Central memory CD4-positive, alpha-beta T cell (primary cell): Measurements from ENCODE around the gene ST14.

Experiments
- DNase-seq: peaks from one replicate; pipeline ENCODE4 v3.0.0; 2022

The ST14 gene

DNA sequence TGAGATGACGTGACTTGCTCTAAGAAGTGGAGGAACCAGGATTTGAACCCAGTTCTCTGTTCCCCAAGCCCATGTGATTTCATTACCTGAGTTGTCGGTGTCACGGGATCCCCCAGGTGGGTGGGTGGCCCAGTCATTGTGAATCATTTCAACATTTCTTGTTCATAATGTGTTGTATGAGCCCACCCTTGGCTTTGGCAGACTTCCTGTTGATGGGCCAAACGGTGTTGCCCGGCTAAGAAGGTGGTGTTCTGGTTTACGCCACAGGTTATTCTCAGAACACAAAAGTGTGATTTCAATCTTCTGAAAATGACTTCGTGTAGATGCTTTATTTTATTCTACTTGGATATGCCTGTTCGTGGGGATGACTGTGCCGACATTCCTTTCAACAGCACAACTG is 21.6 kb upstream of the ST14 start:
- DNase-seq, result no peak

DNA sequence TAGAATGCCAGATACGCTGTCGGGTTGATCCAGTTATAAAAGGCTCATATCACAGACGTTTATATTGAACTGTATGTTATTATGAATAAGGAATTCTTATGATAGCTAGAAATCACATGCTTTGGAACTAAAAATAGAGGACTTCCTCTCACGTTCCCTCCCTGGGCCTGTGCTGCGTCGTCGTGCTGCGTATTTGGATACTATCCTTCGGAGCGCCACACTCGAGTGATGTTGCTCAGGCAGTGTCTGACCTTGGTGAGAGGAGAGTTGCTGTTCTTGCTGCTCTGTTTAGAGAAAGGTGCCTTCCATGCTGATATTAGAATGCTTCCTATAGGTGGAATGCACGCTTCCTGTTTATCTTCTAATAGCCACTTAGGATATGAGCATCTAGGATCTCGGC is 20.2 kb upstream of the ST14 start:
- no peak for DNase-seq

DNA sequence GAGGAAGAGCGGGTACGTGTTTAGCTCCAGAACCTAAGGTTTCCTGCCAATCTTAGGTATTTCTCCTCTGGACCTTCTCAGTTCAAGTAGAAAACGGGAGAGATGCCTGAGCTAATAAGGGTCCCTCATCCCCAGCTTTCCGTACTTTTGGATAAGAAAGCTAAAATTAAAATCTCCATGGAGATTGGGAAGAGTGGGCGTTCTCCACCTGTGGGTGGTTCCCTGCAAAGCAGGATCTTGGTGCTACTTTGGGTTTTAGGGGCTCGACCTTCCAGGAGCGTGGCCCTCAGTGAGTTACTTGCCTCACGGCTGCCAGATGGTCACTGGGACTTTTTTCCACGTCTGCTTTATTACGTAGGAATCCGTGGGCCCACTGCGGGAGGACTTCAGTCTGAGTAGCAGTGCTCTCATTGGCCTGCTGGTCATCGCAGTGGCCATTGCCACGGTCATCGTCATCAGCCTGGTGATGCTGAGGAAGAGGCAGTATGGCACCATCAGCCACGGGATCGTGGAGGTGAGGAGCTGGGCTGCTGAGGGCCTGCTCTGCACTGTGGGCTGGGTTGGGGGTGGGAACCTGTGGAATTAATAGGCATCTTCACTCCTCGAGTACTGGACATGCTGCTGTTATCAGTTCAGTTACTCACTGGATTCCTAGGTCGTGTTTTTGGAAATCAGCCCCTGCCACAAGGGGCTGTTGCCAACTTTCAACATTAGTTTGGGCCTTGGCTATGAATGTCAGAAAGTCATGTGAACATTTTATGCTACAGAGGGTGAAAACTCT is 17.8 kb upstream of the ST14 start:
- no peak for DNase-seq

DNA sequence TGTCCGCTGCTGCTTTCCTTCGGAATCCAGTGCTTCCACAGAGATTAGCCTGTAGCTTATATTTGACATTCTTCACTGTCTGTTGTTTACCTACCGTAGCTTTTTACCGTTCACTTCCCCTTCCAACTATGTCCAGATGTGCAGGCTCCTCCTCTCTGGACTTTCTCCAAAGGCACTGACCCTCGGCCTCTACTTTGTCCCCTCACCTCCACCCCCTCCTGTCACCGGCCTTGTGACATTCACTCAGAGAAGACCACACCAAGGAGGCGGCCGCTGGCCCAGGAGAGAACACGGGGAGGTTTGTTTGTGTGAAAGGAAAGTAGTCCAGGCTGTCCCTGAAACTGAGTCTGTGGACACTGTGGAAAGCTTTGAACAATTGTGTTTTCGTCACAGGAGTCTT is 15.4 kb upstream of the ST14 start:
- no peak for DNase-seq

DNA sequence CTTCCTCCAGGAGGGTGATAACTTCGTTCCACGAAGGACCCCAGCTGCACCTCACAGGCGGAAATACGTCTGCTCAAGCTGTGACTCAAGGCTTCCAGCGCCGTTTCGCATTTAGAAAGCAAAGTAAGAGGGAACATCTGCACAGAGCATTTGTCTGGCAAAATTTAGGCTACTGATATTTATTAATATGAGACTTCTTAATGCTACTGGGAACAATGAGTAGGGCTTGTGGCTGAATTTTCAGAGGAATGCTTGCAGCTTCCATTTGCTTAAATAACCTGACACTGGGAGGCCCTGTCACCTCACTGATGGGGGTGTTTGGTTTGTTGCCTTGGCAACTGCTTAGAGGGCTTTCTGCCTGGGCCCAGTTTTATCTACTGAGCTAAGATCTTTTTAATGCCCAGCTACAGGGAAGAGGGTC is 14.7 kb upstream of the ST14 start:
- DNase-seq, result no peak

DNA sequence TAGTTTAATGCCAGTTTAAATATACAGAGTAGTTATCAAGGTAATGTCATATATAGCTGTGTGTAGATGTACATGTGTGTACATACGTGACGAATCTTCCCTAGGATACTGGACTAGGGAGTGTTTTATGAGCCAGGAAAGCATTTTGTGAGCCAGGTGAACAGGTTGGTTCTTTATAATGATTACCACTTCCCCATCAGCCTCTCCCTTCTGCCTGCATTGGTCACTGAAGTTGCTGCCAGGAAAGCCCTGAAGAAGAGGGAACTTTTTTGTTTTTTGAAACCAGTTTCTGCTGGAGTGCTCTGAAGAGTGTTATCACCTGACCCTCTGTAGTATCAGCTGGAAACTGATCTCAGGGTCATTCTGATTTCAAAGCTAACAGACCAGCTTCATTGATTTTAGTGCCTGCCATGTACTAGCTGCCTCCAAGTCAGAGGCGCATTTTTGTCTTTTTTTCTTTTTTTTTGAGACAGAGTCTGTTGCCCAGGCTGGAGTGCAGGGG is 14.2 kb upstream of the ST14 start:
- no peak for DNase-seq

DNA sequence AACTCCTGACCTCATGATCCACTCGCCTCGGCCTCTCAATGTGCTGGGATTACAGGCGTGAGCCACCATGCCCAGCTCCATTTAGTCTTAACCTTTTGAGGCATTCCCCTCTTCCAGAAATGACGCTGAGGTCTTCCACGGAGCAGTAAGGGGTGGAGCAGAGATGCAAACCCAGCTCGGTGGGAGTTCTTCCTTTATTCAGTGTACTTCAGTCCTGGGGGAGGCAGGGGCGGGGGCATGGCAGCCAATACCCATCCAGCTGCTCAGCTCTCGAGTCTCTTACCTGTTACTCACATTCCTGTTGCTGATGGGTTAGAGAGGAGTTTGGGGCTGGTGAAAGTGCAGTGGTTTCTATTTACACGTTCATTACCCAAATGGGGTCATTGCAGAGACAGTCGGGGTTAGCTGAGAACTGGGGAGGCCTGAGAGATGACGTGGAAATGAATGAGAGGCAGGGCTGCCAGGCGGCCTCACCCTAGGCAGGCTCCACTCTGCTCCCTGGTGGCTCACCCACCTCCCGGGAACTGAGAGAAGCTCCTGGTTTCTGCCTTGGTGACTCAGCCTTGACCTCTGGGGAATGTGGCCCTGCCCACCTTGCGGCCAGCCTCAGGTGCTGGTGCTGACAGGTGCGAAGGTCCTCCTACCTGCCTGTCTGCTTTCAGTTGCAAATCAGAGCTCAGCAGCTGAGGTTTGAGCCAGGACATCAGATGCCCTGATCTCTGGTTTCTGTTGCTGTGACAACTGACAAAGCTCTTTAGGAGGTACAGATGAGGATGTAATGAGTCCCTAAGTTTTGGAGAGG is 13.4 kb upstream of the ST14 start:
- DNase-seq, result no peak

DNA sequence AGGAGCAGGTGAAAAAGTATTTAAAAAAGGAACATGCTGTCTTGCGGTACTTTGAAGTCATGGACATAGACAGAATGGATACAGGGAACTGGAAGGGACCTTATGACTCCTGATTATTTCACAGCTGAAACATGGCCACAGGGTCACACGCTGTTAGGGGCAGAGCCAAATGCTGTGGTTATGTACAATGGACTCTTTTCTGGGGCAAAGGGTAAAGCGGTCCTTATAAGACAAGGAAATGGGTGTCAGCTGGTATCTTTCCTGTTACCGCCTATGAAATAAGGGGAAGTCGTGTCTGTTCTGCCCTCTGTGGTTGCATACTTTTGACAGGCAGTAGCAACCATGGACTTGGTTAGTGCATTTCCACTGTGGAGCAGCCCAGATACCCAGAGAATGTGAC is 12.8 kb upstream of the ST14 start:
- DNase-seq, result peak; percentile 25

DNA sequence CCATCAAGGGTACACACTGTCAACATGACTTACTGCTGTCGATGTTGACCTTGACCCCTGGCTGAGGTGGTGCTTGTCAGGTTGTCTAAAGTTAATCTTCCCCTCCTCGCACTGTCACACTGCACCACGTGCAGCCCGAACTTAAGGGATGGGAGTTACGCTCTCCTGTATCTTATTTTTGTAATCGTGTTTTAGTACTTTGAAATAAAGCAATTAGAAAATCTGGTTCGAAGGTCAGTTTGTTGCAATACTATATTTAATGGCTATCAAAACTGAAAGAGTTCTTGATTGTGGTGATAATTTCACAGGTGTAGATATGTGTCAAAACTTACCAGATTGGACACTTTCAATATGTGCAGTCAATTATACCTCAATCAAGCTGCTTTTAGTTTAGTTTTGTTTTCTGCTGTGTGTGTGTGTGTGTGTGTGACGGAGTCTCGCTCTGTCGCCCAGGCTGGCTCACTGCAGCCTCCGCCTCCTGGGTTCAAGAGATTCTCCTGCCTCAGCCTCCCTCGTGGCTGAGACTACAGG is 10.7 kb upstream of the ST14 start:
- DNase-seq, result no peak

DNA sequence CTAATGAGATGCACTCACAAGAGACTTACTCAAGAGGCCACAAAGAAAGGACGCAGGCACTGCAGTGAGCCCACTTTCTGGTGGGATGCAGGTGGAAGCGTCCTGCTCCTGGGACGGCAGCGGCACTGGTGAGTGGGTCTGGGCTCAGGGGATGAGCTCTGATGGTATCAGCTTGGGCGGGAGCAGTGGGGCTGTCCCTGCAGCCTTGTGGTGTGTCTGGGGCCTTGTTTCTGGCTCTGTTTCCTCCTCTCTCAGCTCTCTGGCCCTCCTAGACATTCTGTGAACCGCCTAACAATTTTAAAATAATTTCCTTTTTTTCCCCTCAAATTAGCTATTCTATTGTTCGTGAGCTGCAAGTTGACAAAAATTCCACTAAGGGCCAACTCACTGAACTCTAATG is 8.8 kb upstream of the ST14 start:
- DNase-seq, result no peak

DNA sequence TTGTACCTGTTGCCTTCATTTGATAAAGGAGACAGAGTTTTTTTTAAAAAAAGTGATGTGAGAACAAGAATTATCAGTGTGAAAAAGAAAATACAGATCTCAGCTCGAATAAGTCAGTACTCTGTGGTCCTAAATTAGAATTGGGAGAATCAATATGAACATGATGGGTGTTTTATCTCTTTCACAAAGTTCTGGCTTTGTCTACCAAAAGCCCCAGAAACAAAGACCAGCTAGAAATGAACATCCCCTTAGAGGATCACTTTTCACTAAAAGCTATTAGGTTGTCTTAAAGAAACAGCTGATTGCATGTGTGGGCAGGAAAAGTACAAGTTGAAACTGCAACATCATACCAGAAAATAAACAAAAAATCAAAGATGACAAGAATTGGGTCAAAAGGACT is 8.4 kb upstream of the ST14 start:
- DNase-seq, result no peak

DNA sequence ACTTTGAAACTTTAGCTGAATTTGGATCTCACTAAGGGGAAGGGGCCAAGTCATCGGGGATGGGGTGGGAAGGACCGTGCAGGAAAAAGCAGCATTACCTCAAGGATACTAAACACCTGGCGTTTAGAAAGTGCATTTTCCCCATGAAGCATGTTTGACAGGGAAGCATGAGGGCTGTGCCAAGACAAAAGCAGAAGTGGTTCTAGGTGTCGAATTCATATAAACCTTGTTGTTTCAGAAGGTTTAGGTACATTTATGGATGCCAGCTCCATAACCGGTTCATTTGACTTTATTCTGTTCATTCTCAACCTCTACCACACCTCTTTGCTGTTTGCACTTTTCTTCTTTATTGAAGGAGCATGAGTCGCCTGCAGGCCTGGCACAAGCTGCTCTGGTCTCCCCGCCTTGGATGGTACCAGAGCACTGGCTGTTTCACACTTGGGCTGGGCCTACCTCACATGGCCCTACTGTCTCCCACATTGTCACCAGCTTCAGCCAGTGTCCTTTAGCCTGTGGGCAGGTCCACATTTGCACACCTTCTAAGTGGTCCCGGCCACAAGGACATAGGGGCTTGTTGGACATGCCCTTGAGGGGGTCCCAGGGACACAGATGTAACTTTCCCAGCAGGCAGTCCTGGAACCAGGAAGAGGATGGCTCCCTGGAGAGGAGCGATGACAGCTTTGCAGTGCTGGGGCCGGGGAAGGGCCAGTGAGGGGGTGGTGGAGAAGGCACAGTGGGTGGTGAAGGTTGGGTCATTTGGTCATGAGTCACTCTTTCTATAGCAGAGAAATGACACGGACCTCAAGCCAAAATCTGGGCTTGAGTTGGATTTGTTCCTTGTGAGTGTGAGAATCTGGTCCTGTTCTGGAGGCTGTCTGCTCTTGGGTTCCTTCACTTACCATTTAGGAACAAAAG is 3.2 kb upstream of the ST14 start:
- DNase-seq, result no peak

DNA sequence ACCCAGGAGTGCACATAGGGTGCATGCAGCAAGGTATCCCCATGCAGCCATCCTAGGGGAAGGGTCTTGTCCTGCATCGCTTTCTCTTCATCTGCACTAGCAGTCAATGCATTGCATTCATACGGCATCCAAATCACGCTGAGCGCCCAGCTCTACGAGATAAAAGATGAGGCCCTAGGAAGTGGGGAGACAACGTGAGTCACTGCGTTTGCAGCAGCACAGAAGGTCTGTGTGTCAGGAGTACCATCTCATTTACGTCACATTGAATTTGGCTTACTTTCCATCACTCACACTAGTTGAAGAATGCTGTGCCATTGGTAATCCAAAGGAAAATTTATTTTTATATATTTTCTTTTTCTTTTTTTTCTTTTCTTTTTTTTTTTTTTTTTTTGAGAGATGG is 2.5 kb upstream of the ST14 start:
- no peak for DNase-seq

DNA sequence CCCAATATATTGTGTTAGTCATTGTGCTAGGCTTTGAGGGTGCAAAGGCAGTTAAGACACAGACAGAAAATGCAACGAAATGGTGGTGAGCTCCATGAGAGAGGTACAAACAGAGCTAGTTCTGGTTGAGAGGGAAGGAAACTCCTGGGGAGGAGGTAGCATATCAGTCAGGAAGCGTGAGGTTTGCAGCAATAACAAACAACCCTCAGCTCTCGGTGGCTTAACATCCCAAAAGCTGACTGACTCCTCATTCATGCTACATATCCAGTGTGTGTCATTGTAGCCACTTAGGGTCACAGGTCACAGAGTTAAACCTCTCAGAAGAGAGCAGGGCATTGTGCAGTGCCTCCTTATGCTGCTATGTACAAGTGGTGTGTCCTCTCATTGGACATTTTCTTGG is 1.7 kb upstream of the ST14 start:
- no peak for DNase-seq

DNA sequence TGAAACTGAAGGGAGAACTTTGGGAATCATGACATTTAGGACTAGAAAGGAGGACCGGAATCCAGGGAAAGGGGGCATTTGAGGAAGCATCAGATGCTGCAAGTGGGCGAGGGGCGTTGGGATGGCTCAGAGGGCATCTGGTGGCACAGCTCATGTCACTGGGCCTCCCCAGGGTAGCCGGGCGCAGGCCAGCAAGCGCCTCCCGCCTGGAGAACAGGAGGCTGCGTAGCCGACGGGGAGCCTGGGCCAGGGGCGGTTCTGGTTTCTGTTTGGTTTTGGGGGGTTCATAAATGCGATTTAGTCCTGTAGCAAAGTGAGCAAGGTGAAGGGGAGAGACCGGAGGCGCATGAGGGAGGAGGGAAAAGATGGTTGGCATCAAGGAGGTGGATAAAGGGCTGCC is 443 bp upstream of the ST14 start:
- no peak for DNase-seq

DNA sequence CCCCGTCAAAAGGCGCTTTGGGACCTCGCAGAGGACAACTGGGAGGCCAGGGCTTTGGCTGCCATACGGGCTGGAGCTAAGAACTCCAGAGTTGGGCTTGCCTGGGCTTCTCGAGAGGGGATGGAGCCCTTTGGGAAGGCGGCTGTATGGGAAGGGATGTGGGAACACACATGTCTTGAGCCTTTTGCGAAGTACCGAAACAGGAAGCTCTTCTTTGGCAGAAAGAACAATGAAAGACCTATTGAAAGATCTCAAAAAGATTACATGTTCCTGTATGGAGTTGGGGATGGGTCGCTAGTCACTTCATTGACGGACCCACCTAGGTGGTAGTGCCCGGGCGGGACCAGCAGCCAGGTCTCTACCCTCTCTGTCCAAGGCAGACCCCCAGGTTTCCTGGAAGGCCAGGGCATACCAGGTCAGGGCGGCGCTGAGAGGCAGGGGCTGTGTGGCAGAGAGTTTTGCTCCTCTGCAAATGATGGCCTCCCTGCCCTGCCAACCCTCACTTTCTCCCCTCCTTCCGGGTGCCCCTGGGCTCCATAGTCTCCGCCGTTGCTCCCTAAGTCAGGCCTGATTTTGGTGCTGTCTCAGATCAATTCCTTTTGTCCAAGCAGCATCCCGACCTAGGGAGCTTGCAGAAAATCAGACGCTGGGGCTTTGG is 1.0 kb downstream of the ST14 start:
- DNase-seq, result no peak

DNA sequence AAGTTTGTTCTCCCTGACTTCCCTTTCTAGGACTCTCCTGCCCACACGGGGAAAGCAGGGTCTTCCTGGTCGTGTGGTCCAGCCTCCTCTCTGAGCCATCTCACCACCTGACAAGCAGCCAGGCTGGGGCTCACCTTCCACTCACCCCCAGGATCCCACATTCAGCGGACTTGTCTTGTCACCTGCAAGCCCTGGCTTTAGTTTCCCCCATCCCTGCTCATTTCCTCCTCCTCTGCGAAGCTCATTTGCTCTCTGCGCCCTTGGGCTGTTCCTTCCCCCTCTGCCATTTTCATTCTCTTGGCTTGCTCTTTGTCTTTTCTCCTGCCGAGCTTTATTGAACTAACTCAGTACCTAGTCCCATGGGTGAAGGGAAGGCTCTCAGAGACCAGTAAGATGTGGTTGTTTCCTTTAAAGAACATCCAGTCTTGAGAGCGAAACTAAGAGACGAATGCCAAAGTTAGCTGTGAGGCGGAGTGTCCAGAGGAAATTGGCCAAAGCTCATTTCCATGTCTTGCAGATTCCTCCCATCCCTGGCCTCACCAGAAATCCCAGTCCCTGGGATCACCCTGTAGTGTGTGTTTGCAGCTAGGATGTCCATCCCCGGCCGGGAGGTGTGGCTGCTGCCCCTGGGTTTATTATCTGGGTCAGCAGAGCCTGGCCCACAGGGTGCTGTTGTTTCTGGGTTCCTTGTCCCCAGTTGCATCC is 2.0 kb downstream of the ST14 start:
- no peak for DNase-seq

DNA sequence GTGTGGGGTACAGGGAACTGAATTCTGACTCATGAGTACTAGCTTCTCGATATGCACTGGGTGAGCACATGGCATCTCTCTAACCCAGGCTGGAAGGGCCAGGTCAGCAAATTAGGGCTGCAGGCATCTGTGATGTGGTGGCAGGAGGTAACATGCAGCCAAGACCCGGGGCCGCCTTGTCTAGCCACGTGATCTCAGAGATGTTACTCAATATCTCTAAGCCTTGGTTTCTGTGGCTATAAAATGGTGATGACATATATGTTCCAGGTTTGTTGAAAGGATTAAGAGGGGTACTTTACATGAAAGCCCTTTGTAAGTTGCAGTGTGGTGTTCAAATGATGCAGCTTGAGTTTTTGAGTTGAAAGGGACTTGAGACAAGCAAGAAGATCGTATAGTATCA is 3.2 kb downstream of the ST14 start:
- DNase-seq, result no peak

DNA sequence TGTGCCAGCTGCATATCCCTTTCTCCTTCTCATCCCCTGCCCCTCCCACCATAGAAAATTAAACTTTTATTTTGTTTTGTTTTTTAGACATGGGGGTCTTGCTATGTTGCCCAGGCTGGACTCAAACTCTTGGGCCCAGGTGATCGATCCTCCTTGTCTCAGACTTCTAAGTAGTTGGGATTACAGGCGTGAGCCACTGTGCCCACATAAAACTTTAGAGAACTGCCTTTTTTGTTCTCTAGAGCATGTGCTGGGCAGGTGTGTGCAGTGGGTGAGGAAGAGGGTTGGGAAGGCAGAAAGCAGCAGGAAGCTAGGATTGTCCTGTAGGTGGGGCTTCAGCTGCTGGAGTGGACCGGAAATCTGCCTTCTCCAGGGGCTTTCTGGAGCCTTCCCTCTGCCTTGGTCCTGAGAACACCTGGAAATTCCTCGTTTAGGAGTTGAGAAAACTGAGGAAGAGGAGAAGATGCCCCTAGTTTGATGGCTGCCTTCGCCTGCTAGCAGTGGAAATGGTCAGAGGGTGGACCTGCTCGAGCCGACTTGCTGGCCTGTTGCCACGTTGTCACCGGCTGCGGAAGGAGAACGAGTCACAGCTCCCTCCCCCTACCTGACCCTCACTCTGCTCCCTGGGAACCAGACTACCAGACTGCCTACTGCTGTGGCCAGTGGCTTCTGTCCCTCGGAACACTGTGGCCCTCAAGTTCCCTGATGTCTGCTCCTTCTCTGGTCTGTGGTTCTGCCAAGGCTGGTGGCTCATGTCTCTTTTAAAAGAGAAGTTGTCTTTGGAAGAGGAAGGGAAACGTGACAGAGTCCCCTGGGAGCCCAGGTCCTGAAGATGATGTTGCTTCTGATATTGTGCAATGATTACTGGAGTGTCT is 4.0 kb downstream of the ST14 start:
- DNase-seq, result no peak

DNA sequence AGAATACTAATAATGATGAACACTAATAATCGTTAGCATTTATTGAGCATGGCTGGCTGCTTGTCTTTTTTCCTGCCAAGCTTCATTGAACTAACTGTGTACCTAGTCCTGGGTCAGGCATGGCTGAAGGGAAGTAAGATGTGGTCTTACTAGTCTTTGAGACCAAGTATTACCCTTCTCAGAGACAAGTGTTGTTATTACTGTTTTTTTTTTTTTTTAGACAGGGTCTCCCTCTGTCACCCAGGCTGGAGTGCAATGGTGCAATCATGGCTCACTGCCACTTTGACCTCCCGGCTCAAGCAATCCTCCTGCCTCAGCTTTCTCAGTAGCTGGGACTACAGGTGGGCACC is 4.6 kb downstream of the ST14 start:
- no peak for DNase-seq
